GM12891 (cell line): Measurements from ENCODE around the gene PLXND1.

Source experiments
- DNase-seq: peaks from one replicate; pipeline ENCODE4 v3.0.0; 2011; ENCODE audit warnings: low spot score; ENCODE audit not compliant: insufficient read length
- FAIRE-seq: peaks from 2 replicates; lab custom pipeline; 2011; peaks lifted over from hg19 to GRCh38; lab: Jason Lieb, UNC
- PAX5 ChIP-seq: IDR thresholded peaks from 2 replicates; pipeline ENCODE4 v1.6.1; 2011; ENCODE audit warnings: low read length, moderate library complexity, mild to moderate bottlenecking; ENCODE audit not compliant: insufficient read depth, severe bottlenecking
- POLR2A ChIP-seq: IDR thresholded peaks from 2 replicates; pipeline ENCODE4 v1.6.1; 2011; ENCODE audit warnings: low read depth, low read length, control low read depth
- POLR2AphosphoS5 ChIP-seq: IDR thresholded peaks from 2 replicates; pipeline ENCODE4 v1.6.1; 2011; ENCODE audit warnings: low read depth, low read length, control low read depth
- POU2F2 ChIP-seq: IDR thresholded peaks from 2 replicates; pipeline ENCODE4 v1.6.1; 2011; ENCODE audit warnings: low read depth, mild to moderate bottlenecking, control low read depth, low read length, moderate library complexity
- SPI1 ChIP-seq: IDR thresholded peaks from 2 replicates; pipeline ENCODE4 v1.6.1; 2011; ENCODE audit warnings: low read depth, low read length, control low read depth
- TAF1 ChIP-seq: IDR thresholded peaks from 2 replicates; pipeline ENCODE4 v1.6.1; 2011; ENCODE audit warnings: low read depth, low read length, control low read depth

PLXND1 gene

GRCh38 chr3:129602730-129603560, 3.5 kb downstream of the PLXND1 start:
- TF ChIP-seq TAF1, result no peak
- TF ChIP-seq PAX5, result no peak
- TF ChIP-seq POLR2AphosphoS5, result no peak
- TF ChIP-seq SPI1, result no peak
- no peak for TF ChIP-seq POLR2A
- DNase-seq (no peak), FAIRE-seq (no peak)

GRCh38 chr3:129602309-129602708, 4.2 kb downstream of the PLXND1 start:
- FAIRE-seq, result no peak
- no peak for DNase-seq
- TF ChIP-seq POU2F2, result no peak
- TF ChIP-seq POLR2AphosphoS5, result no peak
- no peak for TF ChIP-seq POLR2A
- no peak for TF ChIP-seq PAX5
- no peak for TF ChIP-seq TAF1
- TF ChIP-seq SPI1, result no peak

GRCh38 chr3:129601713-129602112, 4.8 kb downstream of the PLXND1 start:
- FAIRE-seq (no peak), DNase-seq (no peak)
- TF ChIP-seq SPI1, result no peak

- TF ChIP-seq TAF1, result no peak
- TF ChIP-seq SPI1, result no peak
- TF ChIP-seq POLR2A, result no peak
- TF ChIP-seq POLR2AphosphoS5, result no peak
- TF ChIP-seq POU2F2, result no peak
- TF ChIP-seq PAX5, result no peak
- FAIRE-seq (no peak), DNase-seq (no peak)
Observed at GRCh38 chr3:129600348-129600747, 6.1 kb downstream of the PLXND1 start.

GRCh38 chr3:129599607-129600006, 6.9 kb downstream of the PLXND1 start:
- FAIRE-seq (no peak), DNase-seq (no peak)

GRCh38 chr3:129599073-129599472, 7.4 kb downstream of the PLXND1 start:
- FAIRE-seq (no peak), DNase-seq (no peak)
- TF ChIP-seq POLR2AphosphoS5, result no peak
- TF ChIP-seq SPI1, result no peak
- no peak for TF ChIP-seq POLR2A
- no peak for TF ChIP-seq TAF1
- TF ChIP-seq PAX5, result no peak
- no peak for TF ChIP-seq POU2F2

More at GRCh38 chr3:129599607-129600006, 6.9 kb downstream of the PLXND1 start:
- TF ChIP-seq SPI1 (no peak), TAF1 (no peak), POLR2AphosphoS5 (no peak), PAX5 (no peak), POLR2A (no peak), POU2F2 (no peak)

GRCh38 chr3:129598484-129598883, 8.0 kb downstream of the PLXND1 start:
- TF ChIP-seq POLR2AphosphoS5 (no peak), TAF1 (no peak), POU2F2 (no peak), POLR2A (no peak), SPI1 (no peak), PAX5 (no peak)
- FAIRE-seq (no peak), DNase-seq (no peak)

- DNase-seq (no peak), FAIRE-seq (no peak)
- no peak for TF ChIP-seq POLR2AphosphoS5
- TF ChIP-seq TAF1, result no peak
- TF ChIP-seq POLR2A, result no peak
- TF ChIP-seq PAX5, result no peak
- no peak for TF ChIP-seq POU2F2
- TF ChIP-seq SPI1, result no peak
Observed at GRCh38 chr3:129598000-129598381, 8.5 kb downstream of the PLXND1 start.

GRCh38 chr3:129597087-129597999, 9.1 kb downstream of the PLXND1 start:
- FAIRE-seq (no peak), DNase-seq (no peak)
- TF ChIP-seq TAF1, result no peak
- TF ChIP-seq POLR2AphosphoS5, result no peak
- TF ChIP-seq SPI1, result no peak
- no peak for TF ChIP-seq PAX5
- TF ChIP-seq POLR2A, result no peak
- no peak for TF ChIP-seq POU2F2
